IPS DF 4.7 (cell line): ENCODE data around the gene REEP5.
"Not testable (repeated sequence)": the region's sequence is repeated elsewhere in the genome, so short reads cannot be mapped to it uniquely, and the experiment has no call there.

Experiments used
- DNase-seq: peaks from one replicate; pipeline ENCODE4 v3.0.0-alpha.2; 2013; ENCODE audit warnings: low spot score; ENCODE audit errors: extremely low read depth

Gene REEP5

GRCh38 chr5:112921833-112922817, at the start of gene REEP5:
Gene REEP5, minus strand, starts transcription at chr5:112922227. Its CDS starts 37 bp downstream, at chr5:112922190.
- DNase-seq: no peak

GRCh38 chr5:112971276-112971675, 49.2 kb upstream of the REEP5 start:
- DNase-seq: no peak

GRCh38 chr5:112968411-112969106, 46.5 kb upstream of the REEP5 start:
- DNase-seq: no peak

GRCh38 chr5:112967520-112968083, 45.6 kb upstream of the REEP5 start:
- DNase-seq: no peak

GRCh38 chr5:112965733-112966306, 43.8 kb upstream of the REEP5 start:
- no peak for DNase-seq

- not testable (repeated sequence) for DNase-seq
Measured at GRCh38 chr5:112963374-112963733, 41.3 kb upstream of the REEP5 start.

GRCh38 chr5:112960863-112961504, 39.0 kb upstream of the REEP5 start:
- no peak for DNase-seq

- DNase-seq: no peak
Measured at GRCh38 chr5:112960315-112960714, 38.3 kb upstream of the REEP5 start.

- not testable (repeated sequence) for DNase-seq
Measured at GRCh38 chr5:112959872-112960271, 37.8 kb upstream of the REEP5 start.

- no peak for DNase-seq
Measured at GRCh38 chr5:112958093-112959088, 36.4 kb upstream of the REEP5 start.

- DNase-seq: no peak
Measured at GRCh38 chr5:112957036-112957808, 35.2 kb upstream of the REEP5 start.

- DNase-seq: no peak
Measured at GRCh38 chr5:112956606-112957005, 34.6 kb upstream of the REEP5 start.

- DNase-seq: no peak
Measured at GRCh38 chr5:112951124-112951702, 29.2 kb upstream of the REEP5 start.

- DNase-seq: no peak
Measured at GRCh38 chr5:112948458-112948857, 26.4 kb upstream of the REEP5 start.

GRCh38 chr5:112940670-112941069, 18.6 kb upstream of the REEP5 start:
- no peak for DNase-seq

GRCh38 chr5:112938286-112938685, 16.3 kb upstream of the REEP5 start:
- no peak for DNase-seq

- DNase-seq: no peak
Measured at GRCh38 chr5:112935675-112936074, 13.6 kb upstream of the REEP5 start.

- no peak for DNase-seq
Measured at GRCh38 chr5:112934366-112934663, 12.3 kb upstream of the REEP5 start.
